Lung (tissue), 12 donors: ENCODE data around the gene FUS. TPM values are rescaled to one million over a fixed set of nuclear protein-coding genes. Genes with fewer than 3 reads are reported as not detected.

ENCODE experiments used
- ATAC-seq: fragments of 200-7000 bp; cut with Tn5 transposase; one replicate; pipeline ENCODE4 v1.9.1; 2020; ENCODE audit warnings: moderate number of reproducible peaks; ENCODE audit not compliant: insufficient read depth, low FRiP score
- DNase-seq, 3 donors: peaks; one replicate each; pipeline ENCODE4 v3.0.0-alpha.2; 2013 to 2017
- H3K27ac ChIP-seq, 2 donors: one replicate each; pipeline ENCODE4 v1.5.1; 2013; ENCODE audit warnings: mild to moderate bottlenecking in 2 of 2, moderate library complexity in 2 of 2, control low read depth in 1 of 2, inconsistent platforms in 1 of 2, low read depth in 1 of 2, low read length in 1 of 2
- H3K27me3 ChIP-seq, 3 donors: one replicate each; pipeline ENCODE4 v1.5.1; 2013; ENCODE audit warnings: low read length in 2 of 3; ENCODE audit not compliant: control insufficient read depth in 3 of 3, insufficient read depth in 3 of 3
- H3K36me3 ChIP-seq, 4 donors: one replicate each; pipeline ENCODE4 v1.5.1; 2013; ENCODE audit warnings: low read length in 4 of 4, mild to moderate bottlenecking in 1 of 4, moderate library complexity in 1 of 4; ENCODE audit not compliant: control insufficient read depth in 4 of 4, insufficient read depth in 4 of 4
- H3K4me1 ChIP-seq, 5 donors: one replicate each; pipeline ENCODE4 v1.5.1; 2013; ENCODE audit warnings: low read length in 5 of 5, mild to moderate bottlenecking in 2 of 5, moderate library complexity in 1 of 5; ENCODE audit not compliant: control insufficient read depth in 5 of 5, insufficient read depth in 5 of 5
- H3K4me3 ChIP-seq: one replicate; pipeline ENCODE4 v1.5.1; 2013; ENCODE audit warnings: mild to moderate bottlenecking, control low read depth, moderate library complexity
- H3K9ac ChIP-seq, 2 donors: one replicate each; pipeline ENCODE4 v1.5.1; 2013; ENCODE audit warnings: low read length in 2 of 2, control low read depth in 1 of 2; ENCODE audit not compliant: insufficient read depth in 1 of 2
- H3K9me3 ChIP-seq, 4 donors: one replicate each; pipeline ENCODE4 v1.5.1; 2013; ENCODE audit warnings: low read length in 3 of 4, mild to moderate bottlenecking in 1 of 4, moderate library complexity in 1 of 4; ENCODE audit not compliant: control insufficient read depth in 4 of 4, insufficient read depth in 3 of 4
- whole genome bisulfite sequencing, 2 donors: extraction: QIAGEN DNeasy Blood & Tissue Kit; methylation state at CpG; one replicate each; pipeline ENCODE4 v1.1.7; 2013; 5-methylcytosine and 5-hydroxymethylcytosine counted together
- polyA plus RNA-seq, 2 donors: library from polyadenylated mRNA; stranded (reverse); fragments of 200-250 nt; gene quantifications; one replicate each; pipeline ENCODE4 v1.2.1, GENCODE V29; 2013
- total RNA-seq, 2 donors: library from RNA; depleted of rRNA in 1 of 2; stranded (reverse); fragments of >200 nt in 1 of 2; gene quantifications; one replicate each; pipeline ENCODE4 v1.2.1, GENCODE V29; 2014 to 2021
- TF ChIP-seq, protein P1 (sequence below): IDR thresholded peaks from 2 replicates; pipeline ENCODE4 v1.5.1; 2012; ENCODE audit warnings: mild to moderate bottlenecking; ENCODE audit errors: control extremely low read depth, extremely low read depth
- donor health status: control.
- donor health status: control.
- donor health status: Bipolar disorder and iron deficiency.
- donor health status: healthy.
- donor health status: DM: yes; HTN: yes; CAD: no.

Gene FUS
- total and polyA plus RNA-seq, 4 donors, result 110 to 272 (median 242) TPM

DNA sequence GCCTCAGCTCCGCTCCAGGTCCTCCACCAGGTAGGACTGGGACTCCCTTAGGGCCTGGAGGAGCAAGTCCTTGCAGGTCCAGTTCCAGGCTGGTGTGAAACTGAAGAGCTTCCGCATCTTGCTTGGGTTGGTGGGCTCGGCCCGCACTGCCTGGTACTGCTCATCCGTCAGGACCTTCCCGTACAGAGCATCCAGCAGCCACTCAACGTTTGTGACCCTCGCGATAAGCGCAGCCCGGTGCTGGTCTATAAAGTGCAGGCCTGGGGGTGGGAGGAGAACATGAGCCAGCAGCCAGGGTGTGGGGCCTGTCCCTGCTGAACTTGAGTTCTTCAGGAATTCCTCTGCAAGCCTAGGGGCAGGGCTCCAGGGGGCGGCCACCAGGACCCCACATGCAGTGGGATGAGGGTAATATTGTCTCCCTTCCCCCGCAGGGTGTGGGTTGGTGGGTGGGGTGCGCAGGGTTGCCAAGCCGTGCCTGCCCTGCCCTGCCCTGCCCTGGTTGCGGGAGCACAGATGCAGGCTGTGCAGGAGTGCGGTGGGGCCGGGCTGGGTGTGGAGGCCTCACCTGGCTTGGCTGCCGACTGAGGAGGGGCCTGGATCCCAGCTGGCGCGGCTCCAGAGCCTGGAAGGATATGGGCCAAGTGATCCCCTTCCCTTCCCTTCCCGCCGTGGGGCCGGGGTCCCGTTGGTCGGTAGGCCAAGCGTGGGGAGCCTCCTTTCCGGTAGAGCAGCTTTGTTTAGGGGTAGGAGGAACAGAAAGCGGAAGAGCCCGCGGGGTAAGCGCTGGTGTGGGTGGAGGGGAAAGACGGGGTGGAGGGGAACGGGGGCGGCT lies 21.9 kb downstream of the FUS start:
- Histone ChIP-seq H3K9ac (peak overlapping the region in 1 of 2 donors; percentile 44), H3K27ac (peak overlapping the region in 1 of 2 donors; percentile 86), H3K4me3 (peak overlapping the region; percentile 79), H3K36me3 (peaks cover 0 to 8% (median 2%) of the 10 kb centered on the region in 4 donors), H3K9me3 (no peaks in the 10 kb centered on the region), H3K27me3 (peaks cover 0 to 2% (median 0%) of the 10 kb centered on the region in 3 donors), H3K4me1 (peaks cover 0 to 10% (median 0%) of the 10 kb centered on the region in 5 donors)
- DNase-seq, result peak in 2 of 3 donors; percentile 29 to 40
- TF ChIP-seq, protein P1, sequence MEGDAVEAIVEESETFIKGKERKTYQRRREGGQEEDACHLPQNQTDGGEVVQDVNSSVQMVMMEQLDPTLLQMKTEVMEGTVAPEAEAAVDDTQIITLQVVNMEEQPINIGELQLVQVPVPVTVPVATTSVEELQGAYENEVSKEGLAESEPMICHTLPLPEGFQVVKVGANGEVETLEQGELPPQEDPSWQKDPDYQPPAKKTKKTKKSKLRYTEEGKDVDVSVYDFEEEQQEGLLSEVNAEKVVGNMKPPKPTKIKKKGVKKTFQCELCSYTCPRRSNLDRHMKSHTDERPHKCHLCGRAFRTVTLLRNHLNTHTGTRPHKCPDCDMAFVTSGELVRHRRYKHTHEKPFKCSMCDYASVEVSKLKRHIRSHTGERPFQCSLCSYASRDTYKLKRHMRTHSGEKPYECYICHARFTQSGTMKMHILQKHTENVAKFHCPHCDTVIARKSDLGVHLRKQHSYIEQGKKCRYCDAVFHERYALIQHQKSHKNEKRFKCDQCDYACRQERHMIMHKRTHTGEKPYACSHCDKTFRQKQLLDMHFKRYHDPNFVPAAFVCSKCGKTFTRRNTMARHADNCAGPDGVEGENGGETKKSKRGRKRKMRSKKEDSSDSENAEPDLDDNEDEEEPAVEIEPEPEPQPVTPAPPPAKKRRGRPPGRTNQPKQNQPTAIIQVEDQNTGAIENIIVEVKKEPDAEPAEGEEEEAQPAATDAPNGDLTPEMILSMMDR, result no peak
- WGBS, 2 donors, result 12 to 13% methylated on average over 34 to 35 of the region's 35 CpGs
- ATAC-seq, result peak; percentile 73

DNA sequence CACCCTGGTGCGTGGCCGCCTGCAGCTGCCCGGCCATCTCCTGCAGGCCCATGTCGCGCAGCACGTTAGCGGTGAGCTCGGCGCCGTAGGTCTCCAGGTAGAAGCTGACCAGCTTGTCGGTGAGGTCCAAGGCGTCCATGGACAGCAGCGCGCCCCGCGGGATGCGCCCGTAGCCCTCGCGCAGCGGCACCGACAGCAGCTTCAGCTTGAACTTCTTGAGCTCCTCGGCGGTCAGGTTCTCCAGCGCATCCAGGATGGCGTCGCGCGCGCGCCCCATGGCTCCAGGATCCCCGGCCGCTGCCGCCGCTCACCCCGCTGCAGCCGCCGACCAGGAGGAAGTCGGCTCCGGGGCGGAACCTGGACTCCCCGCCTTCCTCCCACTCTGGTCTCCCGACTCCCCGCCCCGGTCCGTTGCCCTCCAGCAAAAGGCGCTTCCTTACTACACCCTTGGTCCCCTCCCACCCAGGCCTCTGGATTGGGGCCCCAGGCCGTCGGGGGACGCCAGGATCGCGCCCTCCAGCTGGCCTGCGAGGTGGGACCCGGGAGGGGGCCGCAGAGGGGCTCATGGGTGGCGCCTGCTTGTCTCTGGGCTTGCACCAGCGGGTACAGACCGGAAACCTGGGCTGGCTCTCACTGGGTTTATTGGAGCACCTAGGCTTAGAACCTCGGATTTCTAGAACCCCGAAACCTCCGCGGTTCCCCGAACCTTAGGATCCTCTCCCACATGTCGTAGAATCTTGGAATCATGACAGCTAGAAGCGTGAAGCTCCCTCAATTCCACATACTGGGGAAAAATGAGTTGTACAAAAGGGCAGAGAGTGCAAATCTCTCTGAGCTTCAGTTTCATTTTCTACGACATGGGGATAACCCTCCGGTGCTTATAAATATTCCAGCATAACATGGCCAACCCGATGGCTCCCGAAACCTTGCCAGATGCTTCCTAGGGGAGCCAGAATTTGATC lies 22.8 kb downstream of the FUS start, which contains the start of gene PYCARD:
Gene PYCARD (minus strand): TSS at position 347 of the 962 bp plus-strand sequence. CDS start 70 bp downstream, at position 277.
- H3K4me1 ChIP-seq, result peaks cover 0 to 10% (median 0%) of the 10 kb centered on the region in 5 donors
- TF ChIP-seq, protein P1, result no peak
- peaks cover 0 to 11% (median 0%) of the 10 kb centered on the region in 3 donors for H3K27me3 ChIP-seq
- no peaks in the 10 kb centered on the region for H3K9me3 ChIP-seq
- H3K9ac ChIP-seq, result peak within 1 kb of the TSS in 1 of 2 donors; percentile 44
- WGBS, 2 donors, result 3 to 4% methylated on average over 67 to 69 of the region's 69 CpGs
- peak within 1 kb of the TSS; percentile 79 for H3K4me3 ChIP-seq
- H3K27ac ChIP-seq, result peak within 1 kb of the TSS in 1 of 2 donors; percentile 86
- H3K36me3 ChIP-seq, result peaks cover 0 to 7% (median 2%) of the 10 kb centered on the region in 4 donors
- ATAC-seq, result peak; percentile 83
- peak; percentile 38 to 49 (median 46) for DNase-seq

GRCh38 chr16:31204871-31205666 lies 25.1 kb downstream of the FUS start:
- DNase-seq (no peak), ATAC-seq (no peak)
- Histone ChIP-seq H3K27me3 (peaks cover 0 to 19% (median 0%) of the 10 kb centered on the region in 3 donors), H3K4me3 (no peak overlapping the region), H3K4me1 (peaks cover 0 to 9% (median 0%) of the 10 kb centered on the region in 5 donors), H3K9ac (no peak overlapping the region), H3K27ac (no peak overlapping the region), H3K36me3 (no peaks in the 10 kb centered on the region), H3K9me3 (no peaks in the 10 kb centered on the region)
- TF ChIP-seq, protein P1, result no peak
- WGBS, 2 donors, result 80 to 88% methylated on average over 9 of the region's 9 CpGs
